Panc1 (cell line): ENCODE measurements around the gene LIPC. TPM values are rescaled to one million over a fixed set of nuclear protein-coding genes. Genes with fewer than 3 reads are reported as not detected.

ENCODE experiments used
- ATAC-seq: fragments of 200-7000 bp; cut with Tn5 transposase; 2 replicates; pipeline ENCODE4 v1.9.1; 2020; ENCODE audit warnings: mild to moderate bottlenecking, moderate library complexity
- BruUV-seq: library from RNA; stranded (reverse); fragments of 400-500 nt; replicated peaks from 2 replicates; lab custom pipeline; 2021; lab: Mats Ljungman, UMichigan
- CTCF ChIA-PET: fragments of 300-600 bp; sonication (Branson Sonifier 250); formaldehyde crosslinking; loops from one replicate; lab custom pipeline; 2022; ENCODE audit warnings: antibody characterized with exemption; lab: Charles Lee
- POLR2A ChIA-PET: fragments of 300-600 bp; sonication (Branson Sonifier 250); formaldehyde crosslinking; loops from one replicate; lab custom pipeline; 2022; ENCODE audit warnings: antibody characterized with exemption; lab: Charles Lee
- DNase-seq: peaks from one replicate; pipeline ENCODE4 v3.0.0-alpha.2; 2010; ENCODE audit warnings: low read depth, low spot score
- H3K27ac ChIP-seq: 2 replicates; pipeline ENCODE4 v1.5.1; 2011; ENCODE audit warnings: mild to moderate bottlenecking, low read length, inconsistent platforms
- H3K27me3 ChIP-seq: fragments of 200-500 bp; sonication (Bioruptor generic); 2 replicates; pipeline ENCODE4 v1.6.0; 2014; ENCODE audit warnings: low read length, inconsistent platforms; ENCODE audit not compliant: control insufficient read depth, insufficient read depth
- H3K36me3 ChIP-seq: fragments of 200-500 bp; sonication (Bioruptor generic); 2 replicates; pipeline ENCODE4 v1.5.1; 2014; ENCODE audit warnings: inconsistent platforms, mild to moderate bottlenecking, low read length, moderate library complexity; ENCODE audit not compliant: control insufficient read depth, insufficient read depth
- H3K4me1 ChIP-seq: 2 replicates; pipeline ENCODE4 v1.5.1; 2011; ENCODE audit warnings: inconsistent platforms, mild to moderate bottlenecking, low read length, moderate library complexity; ENCODE audit not compliant: control insufficient read depth, insufficient read depth
- H3K4me3 ChIP-seq, 2 experiments: 2 replicates each; pipeline ENCODE4 v1.5.1; 2011 to 2012; ENCODE audit warnings: low read depth in 2 of 2, low read length in 2 of 2, mild to moderate bottlenecking in 2 of 2, inconsistent platforms in 1 of 2, moderate library complexity in 1 of 2
- H3K9me3 ChIP-seq: fragments of 200-500 bp; sonication (Bioruptor generic); 2 replicates; pipeline ENCODE4 v1.5.1; 2014; ENCODE audit warnings: low read depth, mild to moderate bottlenecking, inconsistent platforms, low read length, moderate library complexity; ENCODE audit not compliant: control insufficient read depth, insufficient read depth
- POLR2AphosphoS5 ChIP-seq: IDR thresholded peaks from 2 replicates; pipeline ENCODE4 v1.6.1; 2012; ENCODE audit warnings: mild to moderate bottlenecking, low read depth, low read length, moderate library complexity
- SIN3A ChIP-seq: IDR thresholded peaks from 2 replicates; pipeline ENCODE4 v1.6.1; 2012; ENCODE audit warnings: low read depth, mild to moderate bottlenecking, low read length, moderate library complexity, borderline replicate concordance; ENCODE audit not compliant: insufficient read depth
- TCF7L2 ChIP-seq: IDR thresholded peaks from 2 replicates; pipeline ENCODE4 v1.6.1; 2011; ENCODE audit warnings: mild to moderate bottlenecking, low read depth, low read length, inconsistent platforms
- in situ Hi-C: cut with HindIII; loops from 2 replicates; pipeline ENCODE4 v1.10.0; 2016; ENCODE audit warnings: low sequenced_read_pairs, low pct_unique_long_range_greater_than_20kb
- intact Hi-C: fragments of 100-400 bp; cut with micrococcal nuclease; formaldehyde crosslinking; loops from one replicate; pipeline ENCODE4 v1.10.0; 2022; ENCODE audit not compliant: unreplicated experiment
- total RNA-seq: library from RNA; stranded (reverse); gene quantifications from one replicate; pipeline ENCODE4 v1.2.1, GENCODE V29; 2021; ENCODE audit not compliant: unreplicated experiment
- TF ChIP-seq, protein P1 (sequence below), 2 experiments: IDR thresholded peaks; 2 replicates each; pipeline ENCODE4 v1.6.1; 2011 to 2012; ENCODE audit warnings: low read depth in 2 of 2, control low read depth in 1 of 2, low read length in 1 of 2, mild to moderate bottlenecking in 1 of 2, moderate library complexity in 1 of 2; ENCODE audit not compliant: insufficient read depth in 1 of 2
- TF ChIP-seq, protein P2 (sequence below): fragments of 450-650 bp; IDR thresholded peaks from 2 replicates; pipeline ENCODE4 v1.5.1; 2017; ENCODE audit warnings: mild to moderate bottlenecking

The LIPC gene
- total RNA-seq, 1 experiment from 2014 or later = not detected

DNA sequence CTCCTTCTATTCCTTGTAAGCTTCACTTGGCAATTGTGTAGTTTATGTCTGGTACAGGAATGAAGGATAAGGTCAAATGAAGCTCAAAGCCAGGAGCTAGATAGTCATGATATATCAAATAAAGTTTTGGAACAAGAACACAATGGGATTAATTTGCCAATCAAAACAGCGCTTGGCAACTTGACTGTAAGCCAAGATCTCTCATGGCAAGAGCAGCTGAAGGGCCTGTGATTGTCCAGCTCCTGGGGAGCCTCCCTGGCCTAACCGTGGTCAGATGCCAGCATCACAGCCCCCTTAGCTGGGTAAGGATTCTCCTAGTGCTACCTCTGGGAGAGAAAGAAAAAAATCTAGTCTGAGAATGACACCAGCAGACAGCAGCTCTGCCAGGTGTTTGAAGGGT is 97.2 kb downstream of the LIPC start:
- H3K27ac ChIP-seq = no peak overlapping the region
- ChIA-PET CTCF (no interaction called here), POLR2A (interaction anchor here (0.7 kb wide), 1 partner anchor 41 kb away, joined by 3 read pairs; no protein-coding TSS in a partner anchor)
- no peak overlapping the region for H3K4me3 ChIP-seq
- no peaks in the 10 kb centered on the region; the same call in 1 of the 2 replicates for H3K27me3 ChIP-seq
- H3K36me3 ChIP-seq = no peaks in the 10 kb centered on the region
- H3K9me3 ChIP-seq = no peaks in the 10 kb centered on the region
- H3K4me1 ChIP-seq = no peaks in the 10 kb centered on the region
- intact Hi-C loops (no loop called here), in situ Hi-C loops (no loop called here)
- DNase-seq = no peak
- BruUV-seq = no TSS peak
- ATAC-seq = no peak; the same call in 1 of the 2 replicates
- TF ChIP-seq SIN3A (no peak), POLR2AphosphoS5 (no peak), TCF7L2 (no peak)
- TF ChIP-seq, protein P1, sequence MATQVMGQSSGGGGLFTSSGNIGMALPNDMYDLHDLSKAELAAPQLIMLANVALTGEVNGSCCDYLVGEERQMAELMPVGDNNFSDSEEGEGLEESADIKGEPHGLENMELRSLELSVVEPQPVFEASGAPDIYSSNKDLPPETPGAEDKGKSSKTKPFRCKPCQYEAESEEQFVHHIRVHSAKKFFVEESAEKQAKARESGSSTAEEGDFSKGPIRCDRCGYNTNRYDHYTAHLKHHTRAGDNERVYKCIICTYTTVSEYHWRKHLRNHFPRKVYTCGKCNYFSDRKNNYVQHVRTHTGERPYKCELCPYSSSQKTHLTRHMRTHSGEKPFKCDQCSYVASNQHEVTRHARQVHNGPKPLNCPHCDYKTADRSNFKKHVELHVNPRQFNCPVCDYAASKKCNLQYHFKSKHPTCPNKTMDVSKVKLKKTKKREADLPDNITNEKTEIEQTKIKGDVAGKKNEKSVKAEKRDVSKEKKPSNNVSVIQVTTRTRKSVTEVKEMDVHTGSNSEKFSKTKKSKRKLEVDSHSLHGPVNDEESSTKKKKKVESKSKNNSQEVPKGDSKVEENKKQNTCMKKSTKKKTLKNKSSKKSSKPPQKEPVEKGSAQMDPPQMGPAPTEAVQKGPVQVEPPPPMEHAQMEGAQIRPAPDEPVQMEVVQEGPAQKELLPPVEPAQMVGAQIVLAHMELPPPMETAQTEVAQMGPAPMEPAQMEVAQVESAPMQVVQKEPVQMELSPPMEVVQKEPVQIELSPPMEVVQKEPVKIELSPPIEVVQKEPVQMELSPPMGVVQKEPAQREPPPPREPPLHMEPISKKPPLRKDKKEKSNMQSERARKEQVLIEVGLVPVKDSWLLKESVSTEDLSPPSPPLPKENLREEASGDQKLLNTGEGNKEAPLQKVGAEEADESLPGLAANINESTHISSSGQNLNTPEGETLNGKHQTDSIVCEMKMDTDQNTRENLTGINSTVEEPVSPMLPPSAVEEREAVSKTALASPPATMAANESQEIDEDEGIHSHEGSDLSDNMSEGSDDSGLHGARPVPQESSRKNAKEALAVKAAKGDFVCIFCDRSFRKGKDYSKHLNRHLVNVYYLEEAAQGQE (IDR thresholded peaks at IDR 0.05; ENCODE audit: insufficient read depth in 1 of 2, low read depth in 2 of 2, low read length in 1 of 2) = no peak
- TF ChIP-seq, protein P2, sequence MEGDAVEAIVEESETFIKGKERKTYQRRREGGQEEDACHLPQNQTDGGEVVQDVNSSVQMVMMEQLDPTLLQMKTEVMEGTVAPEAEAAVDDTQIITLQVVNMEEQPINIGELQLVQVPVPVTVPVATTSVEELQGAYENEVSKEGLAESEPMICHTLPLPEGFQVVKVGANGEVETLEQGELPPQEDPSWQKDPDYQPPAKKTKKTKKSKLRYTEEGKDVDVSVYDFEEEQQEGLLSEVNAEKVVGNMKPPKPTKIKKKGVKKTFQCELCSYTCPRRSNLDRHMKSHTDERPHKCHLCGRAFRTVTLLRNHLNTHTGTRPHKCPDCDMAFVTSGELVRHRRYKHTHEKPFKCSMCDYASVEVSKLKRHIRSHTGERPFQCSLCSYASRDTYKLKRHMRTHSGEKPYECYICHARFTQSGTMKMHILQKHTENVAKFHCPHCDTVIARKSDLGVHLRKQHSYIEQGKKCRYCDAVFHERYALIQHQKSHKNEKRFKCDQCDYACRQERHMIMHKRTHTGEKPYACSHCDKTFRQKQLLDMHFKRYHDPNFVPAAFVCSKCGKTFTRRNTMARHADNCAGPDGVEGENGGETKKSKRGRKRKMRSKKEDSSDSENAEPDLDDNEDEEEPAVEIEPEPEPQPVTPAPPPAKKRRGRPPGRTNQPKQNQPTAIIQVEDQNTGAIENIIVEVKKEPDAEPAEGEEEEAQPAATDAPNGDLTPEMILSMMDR = no peak

DNA sequence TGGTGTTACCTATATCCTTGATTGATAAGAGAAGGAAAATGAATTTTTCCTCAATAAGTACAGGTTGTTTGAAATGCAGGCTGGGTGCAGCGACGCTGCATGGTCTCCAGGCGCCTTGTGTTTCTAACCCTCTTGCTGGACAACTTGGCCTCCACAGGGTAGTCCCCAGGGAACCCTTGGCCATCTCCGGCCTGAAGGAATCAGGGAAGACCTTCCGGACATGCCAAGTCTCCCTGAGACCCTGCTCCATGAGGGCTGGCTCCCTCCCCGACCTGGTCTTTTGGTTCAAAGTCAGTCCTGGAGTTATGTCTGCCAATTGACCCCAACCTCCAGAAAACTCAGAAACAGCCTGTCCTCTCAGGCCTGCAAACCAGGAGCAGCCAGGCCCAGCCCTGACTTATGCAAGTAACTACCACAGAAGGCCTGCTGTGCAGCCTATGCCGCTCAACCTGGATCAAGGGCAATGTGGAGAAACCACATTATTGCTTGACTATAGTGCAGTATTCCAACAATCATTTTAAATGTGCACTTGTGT is 98.3 kb downstream of the LIPC start:
- in situ Hi-C loops = no loop called here
- POLR2A ChIA-PET = no interaction called here
- no peaks in the 10 kb centered on the region for H3K4me1 ChIP-seq

More for the DNA sequence above, 98.3 kb downstream of the LIPC start:
- TF ChIP-seq SIN3A = no peak
- TF ChIP-seq POLR2AphosphoS5 = no peak
- TF ChIP-seq, protein P2 = no peak
- no peak for TF ChIP-seq TCF7L2
- TF ChIP-seq, protein P1 (IDR thresholded peaks at IDR 0.05; ENCODE audit: insufficient read depth in 1 of 2, low read depth in 2 of 2, low read length in 1 of 2) = no peak
- Histone ChIP-seq H3K36me3 (no peaks in the 10 kb centered on the region), H3K27me3 (no peaks in the 10 kb centered on the region), H3K27ac (no peak overlapping the region), H3K9me3 (no peaks in the 10 kb centered on the region), H3K4me3 (no peak overlapping the region)
- CTCF ChIA-PET = no interaction called here
- no TSS peak for BruUV-seq
- DNase-seq (no peak), ATAC-seq (no peak)
- intact Hi-C loops = no loop called here
